H9 (cell line): ENCODE results near the gene TMCO2. TPM values are rescaled to one million over a fixed set of nuclear protein-coding genes. Genes with fewer than 3 reads are reported as not detected.

Source experiments
- DNase-seq: peaks from one replicate; pipeline ENCODE4 v3.0.0-alpha.2; 2017
- H2AFZ ChIP-seq: one replicate; pipeline ENCODE4 v1.6.1; 2013; ENCODE audit warnings: mild to moderate bottlenecking, low read length, control low read depth, moderate library complexity
- H2AK5ac ChIP-seq: 2 replicates; pipeline ENCODE4 v1.6.1; 2013; ENCODE audit warnings: low read length, control low read depth, mixed read lengths; ENCODE audit not compliant: insufficient read length
- H2BK120ac ChIP-seq: one replicate; pipeline ENCODE4 v1.6.1; 2013; ENCODE audit warnings: low read depth, mild to moderate bottlenecking, low read length, control low read depth, inconsistent platforms; ENCODE audit not compliant: poor library complexity, severe bottlenecking
- H2BK12ac ChIP-seq: 2 replicates; pipeline ENCODE4 v1.6.1; 2013; ENCODE audit warnings: low read length, control low read depth, mixed read lengths, low read depth; ENCODE audit not compliant: insufficient read length
- H2BK15ac ChIP-seq: 2 replicates; pipeline ENCODE4 v1.6.1; 2013; ENCODE audit warnings: low read depth, low read length, control low read depth
- H2BK20ac ChIP-seq: one replicate; pipeline ENCODE4 v1.6.1; 2013; ENCODE audit warnings: low read depth, mild to moderate bottlenecking, low read length, control low read depth, inconsistent platforms; ENCODE audit not compliant: poor library complexity, severe bottlenecking
- H2BK5ac ChIP-seq: 2 replicates; pipeline ENCODE4 v1.6.1; 2013; ENCODE audit warnings: low read length, control low read depth, mixed read lengths; ENCODE audit not compliant: insufficient read length
- H3K14ac ChIP-seq: 2 replicates; pipeline ENCODE4 v1.6.1; 2013; ENCODE audit warnings: low read length, control low read depth; ENCODE audit not compliant: insufficient read depth
- H3K18ac ChIP-seq: 2 replicates; pipeline ENCODE4 v1.6.1; 2013; ENCODE audit warnings: low read depth, mild to moderate bottlenecking, mixed read lengths, low read length, control low read depth; ENCODE audit not compliant: insufficient read length
- H3K23ac ChIP-seq: 2 replicates; pipeline ENCODE4 v1.6.1; 2013; ENCODE audit warnings: low read length, control low read depth, mixed read lengths, low read depth; ENCODE audit not compliant: insufficient read length
- H3K23me2 ChIP-seq: 2 replicates; pipeline ENCODE4 v1.6.1; 2013; ENCODE audit warnings: low read depth, mild to moderate bottlenecking, mixed read lengths, low read length, control low read depth; ENCODE audit not compliant: insufficient read length, poor library complexity, severe bottlenecking
- H3K27ac ChIP-seq: 2 replicates; pipeline ENCODE4 v1.5.1; 2013; ENCODE audit warnings: low read length, control low read depth, mixed read lengths, low read depth; ENCODE audit not compliant: insufficient read length
- H3K27me3 ChIP-seq: 2 replicates; pipeline ENCODE4 v1.6.1; 2013; ENCODE audit warnings: low read length, control low read depth, inconsistent platforms; ENCODE audit not compliant: insufficient read depth
- H3K4ac ChIP-seq: 2 replicates; pipeline ENCODE4 v1.6.1; 2013; ENCODE audit warnings: low read depth, mild to moderate bottlenecking, control low read depth, inconsistent platforms, low read length, moderate library complexity
- H3K4me1 ChIP-seq: 2 replicates; pipeline ENCODE4 v1.6.1; 2013; ENCODE audit warnings: low read length, control low read depth, inconsistent platforms; ENCODE audit not compliant: insufficient read depth
- H3K4me2 ChIP-seq: 2 replicates; pipeline ENCODE4 v1.6.1; 2013; ENCODE audit warnings: low read length, control low read depth, mixed read lengths; ENCODE audit not compliant: insufficient read length, insufficient read depth
- H3K56ac ChIP-seq: 2 replicates; pipeline ENCODE4 v1.6.1; 2013; ENCODE audit warnings: low read depth, mild to moderate bottlenecking, mixed read lengths, low read length, control low read depth; ENCODE audit not compliant: insufficient read length
- H3K79me1 ChIP-seq: 2 replicates; pipeline ENCODE4 v1.6.1; 2013; ENCODE audit warnings: low read depth, mild to moderate bottlenecking, moderate library complexity, low read length, control low read depth, inconsistent platforms; ENCODE audit not compliant: insufficient read depth, poor library complexity, severe bottlenecking
- H3K79me2 ChIP-seq: 2 replicates; pipeline ENCODE4 v1.6.1; 2013; ENCODE audit warnings: low read length, control low read depth, inconsistent platforms; ENCODE audit not compliant: insufficient read depth
- H3K9ac ChIP-seq: 2 replicates; pipeline ENCODE4 v1.6.1; 2013; ENCODE audit warnings: low read length, control low read depth, mixed read lengths; ENCODE audit not compliant: insufficient read length; ENCODE audit errors: extremely low read depth
- H3K9me3 ChIP-seq: one replicate; pipeline ENCODE4 v1.6.1; 2013; ENCODE audit warnings: low read depth, low read length, inconsistent platforms; ENCODE audit not compliant: control insufficient read depth
- H3T11ph ChIP-seq: one replicate; pipeline ENCODE4 v1.6.1; 2013; ENCODE audit warnings: mild to moderate bottlenecking, low read length, control low read depth, inconsistent platforms
- H4K20me1 ChIP-seq: one replicate; pipeline ENCODE4 v1.6.1; 2013; ENCODE audit not compliant: control insufficient read depth, insufficient read length, insufficient read depth
- H4K5ac ChIP-seq: 2 replicates; pipeline ENCODE4 v1.6.1; 2013; ENCODE audit warnings: low read depth, mild to moderate bottlenecking, mixed read lengths, low read length, control low read depth; ENCODE audit not compliant: insufficient read length
- H4K8ac ChIP-seq: replicated peaks from 2 replicates; pipeline ENCODE4 v1.6.1; 2013; ENCODE audit warnings: low read length, control low read depth, mixed read lengths, low read depth; ENCODE audit not compliant: insufficient read length
- H4K91ac ChIP-seq: 2 replicates; pipeline ENCODE4 v1.6.1; 2013; ENCODE audit warnings: low read depth, mild to moderate bottlenecking, moderate library complexity, mixed read lengths, low read length, control low read depth; ENCODE audit not compliant: insufficient read length
- H3K27ac Mint-ChIP-seq, 3 experiments: 2 replicates in 2 of 3; 3 replicates in 1 of 3; pipeline ENCODE4 v1.8.0; 2020 to 2021; ENCODE audit warnings: mixed read lengths in 3 of 3, mild to moderate bottlenecking in 1 of 3, moderate library complexity in 1 of 3
- H3K27me3 Mint-ChIP-seq: 2 replicates; pipeline ENCODE4 v1.8.0; 2021; ENCODE audit warnings: low read depth, mild to moderate bottlenecking, moderate library complexity, mixed read lengths
- H3K36me3 Mint-ChIP-seq, 3 experiments: 2 replicates in 2 of 3; 3 replicates in 1 of 3; pipeline ENCODE4 v1.8.0; 2020 to 2021; ENCODE audit warnings: low read depth in 3 of 3, mixed read lengths in 3 of 3; ENCODE audit not compliant: insufficient read depth in 1 of 3
- H3K4me1 Mint-ChIP-seq, 2 experiments: 2 replicates each; pipeline ENCODE4 v1.8.0; 2020; ENCODE audit warnings: mixed read lengths in 2 of 2
- H3K4me3 Mint-ChIP-seq, 2 experiments: 2 replicates in 1 of 2; 3 replicates in 1 of 2; pipeline ENCODE4 v1.8.0; 2020 to 2021; ENCODE audit warnings: mild to moderate bottlenecking in 2 of 2, mixed read lengths in 2 of 2, moderate library complexity in 1 of 2
- H3K9me3 Mint-ChIP-seq, 2 experiments: 2 replicates in 1 of 2; 3 replicates in 1 of 2; pipeline ENCODE4 v1.8.0; 2020; ENCODE audit warnings: mild to moderate bottlenecking in 2 of 2, mixed read lengths in 2 of 2, moderate library complexity in 1 of 2
- WGBS: extraction: QIAGEN DNeasy Blood & Tissue Kit; methylation state at CpG from one replicate; pipeline ENCODE4 v1.1.7; 2013; ENCODE audit warnings: missing lambda C conversion rate, low lambda C conversion rate, mixed read lengths; ENCODE audit not compliant: insufficient read length; ENCODE audit errors: extremely low coverage; 5-methylcytosine and 5-hydroxymethylcytosine counted together
- total RNA-seq: library from RNA; stranded (reverse); gene quantifications from 2 replicates; pipeline ENCODE4 v1.2.1, GENCODE V29; 2021
- TF ChIP-seq, protein P1 (sequence below): fragments of 200-600 bp; sonication (generic); conservative IDR thresholded peaks from 3 replicates; pipeline ENCODE4 v1.8.0; 2021; ENCODE audit warnings: antibody characterized with exemption, mild to moderate bottlenecking

Gene TMCO2
- total RNA-seq, 1 experiment from 2014 or later = not detected

DNA sequence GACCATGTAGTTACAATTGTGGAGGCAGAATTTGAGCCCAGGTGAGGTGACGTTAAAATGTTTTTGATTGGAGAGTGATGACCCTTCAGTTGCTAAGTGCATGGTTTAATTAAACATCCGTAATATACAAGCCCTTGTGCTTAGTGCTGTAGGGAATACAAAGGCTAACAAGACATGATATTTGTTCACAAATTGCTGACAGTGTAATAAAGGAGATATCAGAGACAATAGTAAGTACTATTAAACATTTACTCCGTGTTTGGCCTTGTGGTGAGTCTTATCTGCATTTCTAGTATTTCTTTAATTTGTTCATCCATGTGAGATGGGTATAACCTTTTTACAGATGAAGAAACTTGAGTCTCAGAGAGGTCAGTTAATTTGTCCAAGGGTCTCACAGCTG, 48.6 kb upstream of the TMCO2 start:
- Histone ChIP-seq H3K4ac (no peak overlapping the region), H3K79me2 (no peaks in the 10 kb centered on the region), H2BK15ac (no peak overlapping the region), H2BK20ac (no peak overlapping the region), H4K8ac (no peak overlapping the region), H2AK5ac (no peak overlapping the region), H2BK5ac (no peak overlapping the region), H3K27ac (no peak overlapping the region), H3K18ac (no peak overlapping the region), H3K79me1 (no peaks in the 10 kb centered on the region), H3K4me2 (no peak overlapping the region), H4K20me1 (no peaks in the 10 kb centered on the region), H4K91ac (no peak overlapping the region), H2AFZ (no peak overlapping the region), H3K23me2 (no peaks in the 10 kb centered on the region), H3K4me1 (no peaks in the 10 kb centered on the region), H2BK12ac (no peak overlapping the region), H3K9ac (no peak overlapping the region), H2BK120ac (no peak overlapping the region), H3K23ac (no peak overlapping the region), H3K14ac (no peak overlapping the region), H3K27me3 (no peaks in the 10 kb centered on the region), H3T11ph (no peak overlapping the region), H4K5ac (no peak overlapping the region), H3K9me3 (no peaks in the 10 kb centered on the region), H3K56ac (no peak overlapping the region)
- Mint-ChIP-seq H3K27me3 (no peaks in the 10 kb centered on the region), H3K9me3 (no peaks in the 10 kb centered on the region), H3K27ac (no peak overlapping the region), H3K4me1 (no peaks in the 10 kb centered on the region), H3K4me3 (no peak overlapping the region), H3K36me3 (peaks cover 5 to 38% (median 31%) of the 10 kb centered on the region in 3 experiments; a peak in 6 of 7 replicates)
- DNase-seq = no peak
- TF ChIP-seq, protein P1, sequence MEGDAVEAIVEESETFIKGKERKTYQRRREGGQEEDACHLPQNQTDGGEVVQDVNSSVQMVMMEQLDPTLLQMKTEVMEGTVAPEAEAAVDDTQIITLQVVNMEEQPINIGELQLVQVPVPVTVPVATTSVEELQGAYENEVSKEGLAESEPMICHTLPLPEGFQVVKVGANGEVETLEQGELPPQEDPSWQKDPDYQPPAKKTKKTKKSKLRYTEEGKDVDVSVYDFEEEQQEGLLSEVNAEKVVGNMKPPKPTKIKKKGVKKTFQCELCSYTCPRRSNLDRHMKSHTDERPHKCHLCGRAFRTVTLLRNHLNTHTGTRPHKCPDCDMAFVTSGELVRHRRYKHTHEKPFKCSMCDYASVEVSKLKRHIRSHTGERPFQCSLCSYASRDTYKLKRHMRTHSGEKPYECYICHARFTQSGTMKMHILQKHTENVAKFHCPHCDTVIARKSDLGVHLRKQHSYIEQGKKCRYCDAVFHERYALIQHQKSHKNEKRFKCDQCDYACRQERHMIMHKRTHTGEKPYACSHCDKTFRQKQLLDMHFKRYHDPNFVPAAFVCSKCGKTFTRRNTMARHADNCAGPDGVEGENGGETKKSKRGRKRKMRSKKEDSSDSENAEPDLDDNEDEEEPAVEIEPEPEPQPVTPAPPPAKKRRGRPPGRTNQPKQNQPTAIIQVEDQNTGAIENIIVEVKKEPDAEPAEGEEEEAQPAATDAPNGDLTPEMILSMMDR = no peak
- no CpG with 5 or more reads among the region's 3 CpGs for WGBS
